Measurements from ENCODE around the gene TLE3.

GRCh38 chr15:70132571-70132970 lies 34.9 kb upstream of the TLE3 start:
- TF ChIP-seq, protein P1, sequence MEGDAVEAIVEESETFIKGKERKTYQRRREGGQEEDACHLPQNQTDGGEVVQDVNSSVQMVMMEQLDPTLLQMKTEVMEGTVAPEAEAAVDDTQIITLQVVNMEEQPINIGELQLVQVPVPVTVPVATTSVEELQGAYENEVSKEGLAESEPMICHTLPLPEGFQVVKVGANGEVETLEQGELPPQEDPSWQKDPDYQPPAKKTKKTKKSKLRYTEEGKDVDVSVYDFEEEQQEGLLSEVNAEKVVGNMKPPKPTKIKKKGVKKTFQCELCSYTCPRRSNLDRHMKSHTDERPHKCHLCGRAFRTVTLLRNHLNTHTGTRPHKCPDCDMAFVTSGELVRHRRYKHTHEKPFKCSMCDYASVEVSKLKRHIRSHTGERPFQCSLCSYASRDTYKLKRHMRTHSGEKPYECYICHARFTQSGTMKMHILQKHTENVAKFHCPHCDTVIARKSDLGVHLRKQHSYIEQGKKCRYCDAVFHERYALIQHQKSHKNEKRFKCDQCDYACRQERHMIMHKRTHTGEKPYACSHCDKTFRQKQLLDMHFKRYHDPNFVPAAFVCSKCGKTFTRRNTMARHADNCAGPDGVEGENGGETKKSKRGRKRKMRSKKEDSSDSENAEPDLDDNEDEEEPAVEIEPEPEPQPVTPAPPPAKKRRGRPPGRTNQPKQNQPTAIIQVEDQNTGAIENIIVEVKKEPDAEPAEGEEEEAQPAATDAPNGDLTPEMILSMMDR (IDR thresholded peaks at IDR 0.05; ENCODE audit: insufficient read depth, low read length, poor library complexity, severe bottlenecking) = no peak
- TF ChIP-seq EZH2phosphoT487 (conservative IDR thresholded peaks at IDR 0.05; ENCODE audit: low read length) = no peak
